ENCODE measurements around the gene SSPN.
"Not testable (repeated sequence)": the region's sequence is repeated elsewhere in the genome, so short reads cannot be mapped to it uniquely, and the experiment has no call there.

SSPN gene

DNA sequence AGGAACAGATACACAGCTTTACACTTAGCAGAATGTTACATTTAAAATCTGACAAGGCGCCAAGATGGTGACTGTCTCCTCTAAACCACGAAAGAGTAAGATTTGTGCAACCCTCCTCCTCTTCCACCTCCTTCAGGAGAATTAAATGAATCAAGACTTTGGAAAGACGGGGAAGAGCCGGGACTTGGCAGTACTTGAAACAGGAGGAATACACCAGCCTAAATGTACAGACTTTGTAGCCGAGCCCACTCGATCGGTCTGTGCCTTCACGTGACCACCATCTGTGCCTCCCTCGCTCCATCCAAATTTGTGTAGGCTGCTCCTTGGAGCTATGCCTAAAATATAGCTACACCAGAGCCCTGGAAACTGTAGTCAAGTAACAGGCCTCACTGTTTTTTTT, 38.3 kb downstream of the SSPN start:
- DNase-seq = no peak

- not testable (repeated sequence) for DNase-seq
Observed at GRCh38 chr12:26235465-26235864, 40.1 kb downstream of the SSPN start.

GRCh38 chr12:26238341-26239121, 43.2 kb downstream of the SSPN start:
- no peak for DNase-seq

DNA sequence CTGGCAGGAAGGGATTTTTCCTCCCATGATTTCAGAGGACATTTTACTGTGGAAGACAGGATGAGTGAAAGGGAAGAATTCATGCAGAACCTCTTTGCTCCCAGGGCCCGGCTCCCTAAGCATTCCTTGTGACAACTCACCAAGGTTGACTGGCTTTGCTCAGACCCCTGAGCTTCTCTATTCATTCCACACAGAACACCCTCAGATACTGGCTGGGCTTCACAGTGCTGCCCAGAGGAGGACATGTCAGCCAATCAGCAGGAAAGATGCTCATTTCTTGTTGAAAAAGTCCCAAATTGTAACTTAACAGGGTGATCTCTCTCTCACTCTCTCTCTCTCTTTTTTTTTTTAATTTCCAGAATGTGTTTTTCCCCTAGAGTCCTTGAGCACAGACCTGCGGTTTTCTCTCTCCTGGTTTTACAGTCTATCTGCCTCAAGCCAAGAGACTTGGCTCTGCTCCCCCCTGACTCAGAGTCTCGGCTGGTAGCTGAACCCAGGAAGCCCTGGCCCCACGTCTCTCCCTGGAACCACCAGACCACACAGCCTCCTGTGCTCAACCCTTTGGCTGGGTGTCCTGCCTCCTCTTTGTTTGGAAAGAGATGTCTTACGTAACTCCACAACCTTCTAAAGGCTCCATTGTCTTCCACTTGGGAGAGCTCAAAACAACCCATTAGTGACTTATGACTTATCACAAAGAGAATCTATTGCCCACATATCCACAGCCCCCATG, 43.9 kb downstream of the SSPN start:
- DNase-seq = no peak

GRCh38 chr12:26239852-26240815, 44.8 kb downstream of the SSPN start:
- no peak for DNase-seq

- no peak for DNase-seq
Observed at GRCh38 chr12:26241080-26241479, 45.7 kb downstream of the SSPN start.

DNA sequence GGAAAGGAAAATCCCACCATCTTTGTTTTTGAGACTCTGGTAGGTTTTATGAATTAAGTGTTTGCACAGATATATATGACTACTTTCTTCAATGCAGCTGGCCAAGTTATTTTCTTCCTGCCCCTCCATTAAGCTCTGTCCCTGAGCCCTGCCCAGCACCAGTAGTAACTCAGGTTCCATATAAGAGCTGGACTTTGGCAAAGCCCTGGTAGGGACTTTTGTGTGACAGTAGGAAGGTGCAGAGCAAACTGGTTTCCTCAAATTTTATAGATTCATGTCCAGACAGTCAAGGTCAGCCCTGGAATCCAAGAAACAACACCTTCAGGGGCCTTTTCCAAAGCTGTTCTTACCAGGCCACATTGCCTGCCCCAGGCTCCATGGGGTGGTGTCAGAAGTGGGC, 47.3 kb downstream of the SSPN start:
- no peak for DNase-seq

- no peak for DNase-seq
Observed at GRCh38 chr12:26244503-26244902, 49.1 kb downstream of the SSPN start.

DNA sequence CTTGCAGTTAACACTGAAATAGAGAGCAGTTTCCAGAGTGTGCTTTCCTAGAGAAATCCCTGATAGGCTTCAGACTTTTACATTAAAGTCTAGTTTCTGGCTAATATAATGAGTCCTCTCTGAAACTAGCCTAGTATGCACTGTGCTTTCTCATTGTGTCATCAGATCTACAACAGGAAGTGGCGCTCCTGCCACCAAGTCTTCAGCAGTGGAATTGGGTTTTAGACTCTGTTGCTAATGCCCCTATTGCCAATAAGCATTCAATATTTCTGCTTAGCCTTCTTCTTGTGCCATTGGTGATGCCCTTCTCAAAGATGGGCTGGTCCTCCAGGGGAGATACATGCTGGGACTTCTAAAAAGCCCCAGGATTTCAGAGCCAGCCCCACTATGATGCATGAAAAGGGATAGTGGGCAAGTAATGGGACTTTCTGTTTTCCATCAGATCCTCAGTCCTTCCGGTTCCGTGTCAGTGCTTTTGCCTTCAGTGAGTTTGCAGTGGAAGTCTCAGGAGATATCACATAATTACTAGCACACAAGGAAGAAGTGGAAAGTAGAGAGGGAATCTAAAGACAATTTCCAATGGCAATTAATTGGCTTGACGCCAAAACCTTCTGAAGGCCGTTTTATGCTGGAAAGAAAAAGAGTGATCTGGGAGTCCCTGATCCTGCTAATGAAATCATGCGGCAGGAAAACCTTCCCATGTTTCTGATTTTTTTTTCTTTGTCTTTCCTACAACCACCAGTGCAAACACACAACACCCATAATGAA, 50.0 kb downstream of the SSPN start:
- DNase-seq = no peak

- DNase-seq = no peak
Observed at GRCh38 chr12:26246483-26247164, 51.3 kb downstream of the SSPN start.

GRCh38 chr12:26247873-26248272, 52.5 kb downstream of the SSPN start:
- DNase-seq = no peak

GRCh38 chr12:26250801-26251200, 55.4 kb downstream of the SSPN start:
- no peak for DNase-seq

DNA sequence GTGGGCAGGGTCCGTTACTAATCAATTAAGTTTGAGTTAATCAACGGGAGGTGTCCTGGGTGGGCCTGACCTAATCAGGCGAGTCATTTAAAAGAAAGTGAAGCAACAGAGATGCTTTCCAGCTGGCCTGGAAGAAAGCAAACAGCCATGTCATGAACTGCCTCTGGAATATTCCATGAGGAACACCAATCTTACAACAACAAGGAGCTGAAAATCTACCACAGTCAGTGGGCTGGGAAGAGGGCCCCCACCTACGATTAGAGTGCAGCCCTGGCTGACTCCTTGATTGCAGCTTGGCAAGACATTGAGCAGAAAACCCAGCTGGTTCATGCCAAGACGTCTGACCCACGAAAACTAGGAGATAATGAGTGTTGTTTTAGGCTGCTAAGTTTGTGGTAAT, 56.2 kb downstream of the SSPN start:
- no peak for DNase-seq

DNA sequence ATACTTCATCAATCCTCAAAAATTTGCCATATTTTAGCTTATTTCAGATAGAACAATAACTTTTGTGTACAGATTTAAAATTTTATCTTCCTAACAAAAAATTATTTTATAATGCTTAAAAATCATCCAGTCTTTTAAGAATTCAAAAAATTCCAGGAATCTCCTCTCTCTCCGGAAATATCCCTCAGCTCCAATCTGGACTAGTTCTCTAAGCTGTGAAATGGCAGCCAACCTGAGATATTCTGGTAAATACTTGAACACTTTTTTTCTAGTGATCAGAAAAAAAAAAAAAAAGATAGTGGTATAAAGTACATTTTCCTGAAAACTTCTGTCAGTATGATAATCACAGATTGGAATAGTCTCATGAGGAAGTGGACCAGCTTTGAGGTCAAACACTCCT, 57.6 kb downstream of the SSPN start:
- no peak for DNase-seq

GRCh38 chr12:26255893-26256645, 60.7 kb downstream of the SSPN start:
- DNase-seq = no peak

DNA sequence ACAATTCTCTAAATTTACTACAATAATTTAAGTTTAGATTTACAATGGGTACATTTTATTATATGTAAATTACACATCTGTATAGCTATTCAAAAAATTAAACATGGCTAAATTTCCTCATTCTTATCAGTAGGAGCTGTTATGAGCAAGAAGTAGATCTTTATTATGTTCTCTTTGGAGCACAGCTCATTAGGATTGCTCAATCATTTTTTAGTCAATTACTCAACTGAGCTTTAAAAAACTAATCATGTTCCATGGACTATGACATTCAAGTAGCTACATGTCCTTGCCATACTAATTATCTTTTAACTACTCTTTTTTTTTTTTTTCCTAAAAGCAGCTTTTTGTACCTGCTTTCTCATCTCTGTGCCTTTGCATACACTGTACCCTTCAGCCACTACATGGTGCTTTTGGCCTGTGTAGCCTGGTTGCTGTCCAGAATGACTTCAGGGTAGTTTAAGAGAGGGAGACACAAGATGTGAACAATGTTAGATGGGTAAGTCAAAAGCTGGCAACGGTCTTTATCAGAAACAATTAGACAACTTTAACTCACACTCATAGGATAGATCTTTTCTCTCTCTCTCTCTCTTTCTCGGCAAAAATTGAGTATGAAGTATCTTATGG, 69.0 kb downstream of the SSPN start:
- DNase-seq = no peak

- DNase-seq = no peak
Observed at GRCh38 chr12:26265606-26266005, 70.2 kb downstream of the SSPN start.

DNA sequence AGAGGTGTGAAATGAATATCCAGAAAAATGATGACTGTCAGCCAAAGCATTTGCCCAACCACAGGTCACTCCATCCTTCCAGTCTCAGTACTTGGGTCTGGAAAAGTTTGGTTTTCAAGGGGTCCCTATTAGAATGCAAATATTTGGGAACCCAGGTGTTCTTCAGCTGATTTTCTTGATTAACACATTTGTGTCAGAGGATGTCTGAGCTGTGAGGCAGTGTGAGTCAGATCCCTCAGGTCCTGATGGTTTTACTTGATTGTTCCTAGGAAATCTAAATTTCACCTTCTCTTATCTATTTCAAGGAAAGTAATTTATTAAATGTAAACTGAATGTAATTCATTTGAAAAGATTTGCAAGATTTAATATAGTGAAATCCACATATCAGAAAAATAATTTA, 71.5 kb downstream of the SSPN start:
- no peak for DNase-seq

GRCh38 chr12:26268841-26269561, 73.6 kb downstream of the SSPN start:
- no peak for DNase-seq
